ENCODE data around the gene FAM78B.

- TF ChIP-seq CTCF (IDR thresholded peaks at IDR 0.05) (no peak), POLR2A (IDR thresholded peaks at IDR 0.05) (no peak), POLR2AphosphoS5 (IDR thresholded peaks at IDR 0.05) (no peak), EP300 (IDR thresholded peaks at IDR 0.05) (no peak)
These were observed 34.3 kb downstream of the FAM78B start for GRCh38 chr1:166132496-166132895.

All from stomach (tissue), 4 donors.